ENCODE measurements around the gene SKAP1. TPM values are rescaled to one million over a fixed set of nuclear protein-coding genes. Genes with fewer than 3 reads are reported as not detected.

SKAP1 gene
- polyA plus RNA-seq, 3 donors, result 0.13 to 1.0 (median 0.52) TPM

DNA sequence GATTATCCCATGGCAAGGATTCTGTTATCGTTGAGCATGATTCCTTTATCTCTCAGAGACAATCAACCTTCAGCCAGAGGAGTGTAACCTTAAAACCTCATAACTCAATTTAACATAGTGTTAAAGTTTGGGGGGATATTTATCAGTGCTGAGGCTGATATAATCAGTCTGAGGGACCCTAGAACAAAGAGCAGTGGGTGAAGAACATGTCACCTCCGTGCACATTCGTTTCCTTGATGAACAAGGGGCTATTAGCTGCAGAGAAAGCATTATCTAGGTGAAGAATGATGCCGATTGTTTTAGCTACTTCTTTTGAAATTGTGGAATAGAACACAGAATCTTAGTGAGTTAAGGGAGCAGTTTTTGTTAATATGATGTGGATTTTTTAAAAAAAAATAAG lies 99.1 kb downstream of the SKAP1 start:
- TF ChIP-seq, protein P1, sequence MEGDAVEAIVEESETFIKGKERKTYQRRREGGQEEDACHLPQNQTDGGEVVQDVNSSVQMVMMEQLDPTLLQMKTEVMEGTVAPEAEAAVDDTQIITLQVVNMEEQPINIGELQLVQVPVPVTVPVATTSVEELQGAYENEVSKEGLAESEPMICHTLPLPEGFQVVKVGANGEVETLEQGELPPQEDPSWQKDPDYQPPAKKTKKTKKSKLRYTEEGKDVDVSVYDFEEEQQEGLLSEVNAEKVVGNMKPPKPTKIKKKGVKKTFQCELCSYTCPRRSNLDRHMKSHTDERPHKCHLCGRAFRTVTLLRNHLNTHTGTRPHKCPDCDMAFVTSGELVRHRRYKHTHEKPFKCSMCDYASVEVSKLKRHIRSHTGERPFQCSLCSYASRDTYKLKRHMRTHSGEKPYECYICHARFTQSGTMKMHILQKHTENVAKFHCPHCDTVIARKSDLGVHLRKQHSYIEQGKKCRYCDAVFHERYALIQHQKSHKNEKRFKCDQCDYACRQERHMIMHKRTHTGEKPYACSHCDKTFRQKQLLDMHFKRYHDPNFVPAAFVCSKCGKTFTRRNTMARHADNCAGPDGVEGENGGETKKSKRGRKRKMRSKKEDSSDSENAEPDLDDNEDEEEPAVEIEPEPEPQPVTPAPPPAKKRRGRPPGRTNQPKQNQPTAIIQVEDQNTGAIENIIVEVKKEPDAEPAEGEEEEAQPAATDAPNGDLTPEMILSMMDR (IDR thresholded peaks at IDR 0.05), result no peak
- H3K27me3 ChIP-seq (ENCODE audit: control insufficient read depth in 2 of 2, insufficient read depth in 2 of 2, low read length in 2 of 2), result peaks cover 16 to 41% of the 10 kb centered on the region in 2 donors
- 94% methylated on average over 2 of the region's 4 CpGs for WGBS (ENCODE audit: insufficient coverage)
- Mint-ChIP-seq H3K36me3 (no peaks in the 10 kb centered on the region), H3K27ac (no peak overlapping the region), H3K4me3 (no peak overlapping the region), H3K9me3 (peaks cover 0 to 2% (median 0%) of the 10 kb centered on the region in 7 donors), H3K4me1 (no peaks in the 10 kb centered on the region), H3K27me3 (ENCODE audit: low read depth in 3 of 3) (peaks cover 15 to 28% (median 17%) of the 10 kb centered on the region in 3 donors)
- H3K4me1 ChIP-seq (ENCODE audit: control insufficient read depth in 1 of 2, insufficient read depth in 2 of 2, low read length in 2 of 2), result no peaks in the 10 kb centered on the region
- DNase-seq, result no peak
- no peaks in the 10 kb centered on the region for H3K36me3 ChIP-seq (replicated peaks in 1 of 2; ENCODE audit: control insufficient read depth in 1 of 2, insufficient read depth in 2 of 2, low read length in 2 of 2)
- H3K4me2 ChIP-seq (replicated peaks; ENCODE audit: extremely low read depth, low read length, poor library complexity, severe bottlenecking), result no peak overlapping the region
- H4K20me1 ChIP-seq (ENCODE audit: insufficient read depth, low read length), result no peaks in the 10 kb centered on the region
- no peak overlapping the region for H2AFZ ChIP-seq (ENCODE audit: insufficient read depth, low read depth, low read length, poor library complexity, severe bottlenecking)
- H3K9ac ChIP-seq (ENCODE audit: insufficient read depth, low read length, poor library complexity, severe bottlenecking), result no peak overlapping the region
- no peaks in the 10 kb centered on the region for H3K9me3 ChIP-seq (replicated peaks in 1 of 2; ENCODE audit: control insufficient read depth in 1 of 2, insufficient read depth in 1 of 2, low read length in 2 of 2)
- H3K4me3 ChIP-seq (replicated peaks in 1 of 3; ENCODE audit: low read depth in 2 of 3, low read length in 3 of 3), result no peak overlapping the region
- no peak overlapping the region for H3K27ac ChIP-seq (ENCODE audit: low read depth in 1 of 2, low read length in 2 of 2)
- H3K79me2 ChIP-seq (ENCODE audit: insufficient read depth, low read length), result no peaks in the 10 kb centered on the region
- intact Hi-C loops (cut with micrococcal nuclease), result no loop called here

DNA sequence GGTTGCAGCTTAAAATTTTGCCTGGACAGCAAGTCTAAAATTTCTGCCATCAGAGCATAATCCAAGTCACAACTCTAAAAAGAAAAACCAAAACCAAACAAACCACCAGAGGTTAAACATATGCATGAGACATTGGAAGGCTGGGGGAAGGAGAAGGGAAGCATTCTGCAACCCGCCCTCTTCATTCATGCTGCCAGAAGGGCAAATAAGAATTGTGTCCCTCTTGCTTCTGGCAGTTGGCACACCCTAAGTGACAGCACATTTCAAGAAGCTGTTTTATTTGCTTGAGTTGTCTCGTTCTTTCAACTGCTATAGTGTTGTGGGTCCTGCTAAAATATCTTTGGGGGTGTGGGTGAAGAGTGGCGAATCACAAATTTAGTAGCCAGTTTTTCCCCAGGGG lies 99.6 kb downstream of the SKAP1 start:
- Histone ChIP-seq H3K4me2 (replicated peaks; ENCODE audit: extremely low read depth, low read length, poor library complexity, severe bottlenecking) (no peak overlapping the region), H3K9ac (ENCODE audit: insufficient read depth, low read length, poor library complexity, severe bottlenecking) (no peak overlapping the region), H4K20me1 (ENCODE audit: insufficient read depth, low read length) (no peaks in the 10 kb centered on the region), H3K36me3 (replicated peaks in 1 of 2; ENCODE audit: control insufficient read depth in 1 of 2, insufficient read depth in 2 of 2, low read length in 2 of 2) (no peaks in the 10 kb centered on the region), H3K27me3 (ENCODE audit: control insufficient read depth in 2 of 2, insufficient read depth in 2 of 2, low read length in 2 of 2) (peaks cover 16 to 38% of the 10 kb centered on the region in 2 donors), H3K4me1 (ENCODE audit: control insufficient read depth in 1 of 2, insufficient read depth in 2 of 2, low read length in 2 of 2) (no peaks in the 10 kb centered on the region), H2AFZ (ENCODE audit: insufficient read depth, low read depth, low read length, poor library complexity, severe bottlenecking) (no peak overlapping the region), H3K27ac (ENCODE audit: low read depth in 1 of 2, low read length in 2 of 2) (no peak overlapping the region), H3K9me3 (replicated peaks in 1 of 2; ENCODE audit: control insufficient read depth in 1 of 2, insufficient read depth in 1 of 2, low read length in 2 of 2) (no peaks in the 10 kb centered on the region), H3K4me3 (replicated peaks in 1 of 3; ENCODE audit: low read depth in 2 of 3, low read length in 3 of 3) (no peak overlapping the region), H3K79me2 (ENCODE audit: insufficient read depth, low read length) (no peaks in the 10 kb centered on the region)
- no peak for DNase-seq
- intact Hi-C loops (cut with micrococcal nuclease), result no loop called here
- 93% methylated on average over 3 of the region's 3 CpGs for WGBS (ENCODE audit: insufficient coverage)
- Mint-ChIP-seq H3K27me3 (ENCODE audit: low read depth in 3 of 3) (peaks cover 17 to 28% (median 17%) of the 10 kb centered on the region in 3 donors), H3K4me3 (peak overlapping the region in 1 of 2 donors; percentile 27), H3K9me3 (peaks cover 0 to 2% (median 0%) of the 10 kb centered on the region in 7 donors), H3K36me3 (no peaks in the 10 kb centered on the region), H3K27ac (no peak overlapping the region), H3K4me1 (no peaks in the 10 kb centered on the region)
- TF ChIP-seq, protein P1 (IDR thresholded peaks at IDR 0.05), result no peak
